Neuron (in vitro differentiated cells): Measurements from ENCODE around the gene CA5A.
"Not testable (repeated sequence)": the region's sequence is repeated elsewhere in the genome, so short reads cannot be mapped to it uniquely, and the experiment has no call there.

ENCODE experiments used
- H2AFZ ChIP-seq: one replicate; pipeline ENCODE4 v1.6.1; 2013; ENCODE audit warnings: low read depth, mild to moderate bottlenecking, inconsistent platforms, low read length, moderate library complexity
- H3K27me3 ChIP-seq: one replicate; pipeline ENCODE4 v1.6.1; 2013; ENCODE audit warnings: low read length; ENCODE audit not compliant: insufficient read depth
- H3K36me3 ChIP-seq: one replicate; pipeline ENCODE4 v1.6.1; 2013; ENCODE audit warnings: low read length; ENCODE audit not compliant: insufficient read depth
- H3K4me1 ChIP-seq: one replicate; pipeline ENCODE4 v1.6.1; 2013; ENCODE audit warnings: low read length; ENCODE audit not compliant: insufficient read depth
- H3K4me3 ChIP-seq: 2 replicates; pipeline ENCODE4 v1.5.1; 2013; ENCODE audit warnings: mild to moderate bottlenecking, low read length, moderate library complexity
- H3K9me3 ChIP-seq: one replicate; pipeline ENCODE4 v1.6.1; 2013; ENCODE audit warnings: low read length

CA5A gene

DNA sequence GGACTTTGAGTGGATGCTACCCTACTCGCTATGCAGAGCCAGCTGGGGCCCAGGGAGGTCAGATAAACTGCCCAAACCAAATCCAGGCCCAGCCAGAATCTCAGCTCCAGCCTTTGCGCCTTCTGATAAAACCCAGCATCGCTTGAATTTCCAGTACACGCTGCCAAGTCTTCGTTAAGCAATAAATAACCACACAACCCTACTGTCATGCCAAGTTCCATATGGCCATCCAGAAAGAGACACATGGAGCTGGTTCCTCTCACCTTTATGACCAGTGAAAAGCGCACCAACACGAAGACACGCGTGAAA lies 73.0 kb downstream of the CA5A start:
- H3K27me3 ChIP-seq, H3K4me3 ChIP-seq, H3K36me3 ChIP-seq, H3K9me3 ChIP-seq, H2AFZ ChIP-seq: not testable (repeated sequence)
- H3K4me1 ChIP-seq: peaks cover 21% of the 10 kb centered on the region

DNA sequence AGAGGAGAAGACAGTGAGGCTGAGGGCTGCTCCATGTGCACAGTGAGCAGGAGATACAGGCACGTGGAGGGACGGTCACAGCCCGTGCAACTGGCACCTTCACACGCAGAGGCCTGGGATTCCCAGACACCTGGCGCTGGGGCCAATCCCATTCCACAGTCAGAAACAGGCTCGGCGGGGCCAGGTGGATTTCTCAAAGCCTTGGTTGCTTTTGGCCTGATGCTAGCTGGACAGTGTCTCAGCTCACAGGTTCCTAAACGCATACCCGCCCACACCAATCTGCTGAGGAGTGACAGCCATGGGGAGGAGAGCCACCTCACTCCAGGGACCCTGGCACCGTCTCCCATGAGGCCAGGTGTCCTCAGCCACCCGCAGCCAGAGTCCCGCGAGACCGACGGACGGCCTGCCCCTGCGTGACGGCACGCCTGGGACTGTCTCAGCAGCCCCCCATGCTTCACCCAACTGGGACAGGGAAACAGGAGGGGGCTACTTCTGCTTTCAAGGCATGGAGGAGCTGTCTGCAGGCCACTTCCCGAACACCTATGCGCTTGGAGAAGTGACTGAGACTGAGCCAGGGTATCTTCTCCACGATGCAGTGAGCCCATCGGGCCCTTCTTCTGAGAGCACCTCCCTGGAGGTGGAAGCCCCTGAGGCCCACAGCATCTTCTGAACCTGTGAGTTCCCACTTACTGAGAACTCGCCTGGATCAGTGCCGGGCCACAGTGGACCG lies 73.6 kb downstream of the CA5A start:
- H3K4me3 ChIP-seq, H2AFZ ChIP-seq, H3K9me3 ChIP-seq, H3K27me3 ChIP-seq, H3K36me3 ChIP-seq: not testable (repeated sequence)
- H3K4me1 ChIP-seq: peaks cover 18% of the 10 kb centered on the region

DNA sequence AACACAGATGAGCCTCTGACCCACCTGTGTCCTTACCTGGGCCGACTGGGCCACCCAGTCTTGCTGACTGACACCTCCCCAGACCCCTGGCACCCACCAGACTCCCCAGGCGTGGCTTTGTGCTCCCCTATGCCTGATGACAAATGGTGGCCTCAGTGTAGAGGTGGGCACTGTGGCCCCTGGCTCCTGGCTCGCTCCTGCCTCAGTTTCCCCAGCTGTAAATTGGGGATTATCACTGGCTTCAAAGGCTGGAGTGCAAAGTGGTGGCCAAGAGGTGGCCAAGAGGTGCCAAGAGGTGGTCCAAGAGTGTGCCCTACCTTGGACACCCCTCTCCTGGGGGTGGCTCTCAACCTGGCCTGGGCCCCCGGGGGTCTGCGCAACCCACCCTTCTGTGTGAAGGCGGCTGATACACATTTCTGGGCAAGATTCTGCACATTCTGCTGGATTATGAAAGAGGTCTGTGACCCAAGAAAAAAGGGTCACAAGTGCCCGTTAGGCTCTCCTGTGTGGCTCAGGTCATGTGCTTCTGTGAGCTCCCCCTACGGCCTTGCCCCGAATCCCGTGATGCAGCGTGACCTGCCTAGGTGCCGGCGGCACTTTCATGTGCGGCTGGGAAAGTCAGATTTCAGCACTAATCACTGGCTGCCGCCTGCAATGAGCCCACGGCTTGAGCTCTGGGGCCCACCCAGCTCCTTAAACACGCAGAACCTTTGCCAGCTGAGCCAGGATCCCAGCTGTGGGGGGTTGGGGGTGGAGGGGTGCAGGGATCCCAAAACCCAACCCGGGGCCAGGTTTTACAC lies 74.8 kb downstream of the CA5A start:
- not testable (repeated sequence) for H3K4me3 ChIP-seq, H2AFZ ChIP-seq, H3K9me3 ChIP-seq, H3K36me3 ChIP-seq, H3K27me3 ChIP-seq
- peaks cover 18% of the 10 kb centered on the region for H3K4me1 ChIP-seq

GRCh38 chr16:87860553-87861299 lies 75.6 kb downstream of the CA5A start:
- no peak overlapping the region for H2AFZ ChIP-seq
- H3K36me3 ChIP-seq: no peaks in the 10 kb centered on the region
- H3K27me3 ChIP-seq: no peaks in the 10 kb centered on the region
- no peak overlapping the region for H3K4me3 ChIP-seq
- peaks cover 24% of the 10 kb centered on the region for H3K4me1 ChIP-seq
- H3K9me3 ChIP-seq: no peaks in the 10 kb centered on the region

GRCh38 chr16:87858151-87858993 lies 78.0 kb downstream of the CA5A start:
- peaks cover 26% of the 10 kb centered on the region for H3K4me1 ChIP-seq

DNA sequence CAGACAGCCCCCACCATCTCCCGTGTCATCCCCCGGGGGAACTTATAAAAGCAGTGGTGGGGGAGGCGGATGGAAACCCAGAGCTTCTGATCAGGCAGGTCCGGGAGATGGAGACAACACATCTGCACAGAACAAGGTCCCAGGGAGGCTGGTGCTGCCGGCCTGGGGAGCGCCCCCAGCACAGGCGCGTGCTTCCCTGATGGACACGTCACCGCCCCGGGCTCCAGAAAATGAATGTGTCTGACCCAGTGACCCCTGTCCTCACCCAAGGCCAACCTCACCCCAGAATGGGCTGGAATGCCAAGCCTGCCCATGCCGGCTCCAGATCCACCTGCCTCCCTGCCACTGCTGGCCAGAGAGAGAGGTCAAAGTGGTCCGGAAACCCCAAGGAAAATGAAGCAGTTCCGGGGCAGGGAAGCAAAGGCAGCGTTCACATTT lies 79.5 kb downstream of the CA5A start:
- Histone ChIP-seq H3K9me3 (no peaks in the 10 kb centered on the region), H3K27me3 (no peaks in the 10 kb centered on the region), H3K36me3 (no peaks in the 10 kb centered on the region), H3K4me1 (peaks cover 33% of the 10 kb centered on the region), H3K4me3 (no peak overlapping the region), H2AFZ (no peak overlapping the region)

More at GRCh38 chr16:87858151-87858993, 78.0 kb downstream of the CA5A start:
- H3K36me3 ChIP-seq, H3K27me3 ChIP-seq, H2AFZ ChIP-seq, H3K4me3 ChIP-seq, H3K9me3 ChIP-seq: not testable (repeated sequence)

DNA sequence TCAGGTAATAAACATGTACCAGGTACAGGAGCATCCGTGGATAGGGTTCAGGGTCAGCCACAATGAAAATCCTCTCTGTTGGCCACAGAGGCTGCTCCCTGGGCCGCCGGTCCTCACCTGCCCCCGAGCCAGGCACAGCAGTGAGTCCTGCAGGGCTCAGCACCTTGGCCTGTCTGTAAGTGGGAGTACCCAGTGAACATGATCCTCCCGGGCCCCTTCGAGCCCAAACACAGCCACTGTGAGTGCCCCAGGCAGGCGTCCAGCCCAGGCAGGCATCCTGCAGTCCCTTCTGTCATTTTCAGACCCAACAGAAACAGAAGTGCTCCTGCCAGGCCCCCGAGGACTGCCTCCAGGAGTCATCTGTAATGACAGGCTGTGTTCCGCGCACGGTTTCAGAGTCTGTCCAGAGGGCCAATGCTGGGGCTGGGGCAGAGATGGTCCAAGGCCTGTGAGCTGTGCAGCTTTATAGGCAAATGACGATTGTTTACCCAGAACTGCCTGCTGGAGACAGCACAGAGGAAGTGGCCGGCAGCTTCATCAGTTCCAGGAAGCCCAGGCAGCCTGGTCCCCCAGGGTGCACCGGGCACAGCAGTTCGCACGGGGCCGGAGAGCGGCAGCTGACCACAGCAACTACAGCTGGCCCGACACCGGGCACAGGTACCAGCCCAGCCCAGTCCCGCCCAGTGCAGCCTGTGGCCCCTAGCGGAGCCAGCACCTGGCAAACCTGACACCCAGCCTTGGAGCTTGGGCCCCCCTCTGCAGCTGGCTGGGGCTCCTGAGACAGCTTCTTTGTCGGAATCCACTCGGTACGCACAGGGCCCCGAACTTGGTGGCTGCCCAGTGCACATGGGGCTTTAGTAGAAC lies 80.2 kb downstream of the CA5A start:
- H3K4me1 ChIP-seq: peaks cover 32% of the 10 kb centered on the region
- no peaks in the 10 kb centered on the region for H3K9me3 ChIP-seq
- no peaks in the 10 kb centered on the region for H3K36me3 ChIP-seq
- H2AFZ ChIP-seq: no peak overlapping the region
- H3K4me3 ChIP-seq: no peak overlapping the region
- H3K27me3 ChIP-seq: no peaks in the 10 kb centered on the region

DNA sequence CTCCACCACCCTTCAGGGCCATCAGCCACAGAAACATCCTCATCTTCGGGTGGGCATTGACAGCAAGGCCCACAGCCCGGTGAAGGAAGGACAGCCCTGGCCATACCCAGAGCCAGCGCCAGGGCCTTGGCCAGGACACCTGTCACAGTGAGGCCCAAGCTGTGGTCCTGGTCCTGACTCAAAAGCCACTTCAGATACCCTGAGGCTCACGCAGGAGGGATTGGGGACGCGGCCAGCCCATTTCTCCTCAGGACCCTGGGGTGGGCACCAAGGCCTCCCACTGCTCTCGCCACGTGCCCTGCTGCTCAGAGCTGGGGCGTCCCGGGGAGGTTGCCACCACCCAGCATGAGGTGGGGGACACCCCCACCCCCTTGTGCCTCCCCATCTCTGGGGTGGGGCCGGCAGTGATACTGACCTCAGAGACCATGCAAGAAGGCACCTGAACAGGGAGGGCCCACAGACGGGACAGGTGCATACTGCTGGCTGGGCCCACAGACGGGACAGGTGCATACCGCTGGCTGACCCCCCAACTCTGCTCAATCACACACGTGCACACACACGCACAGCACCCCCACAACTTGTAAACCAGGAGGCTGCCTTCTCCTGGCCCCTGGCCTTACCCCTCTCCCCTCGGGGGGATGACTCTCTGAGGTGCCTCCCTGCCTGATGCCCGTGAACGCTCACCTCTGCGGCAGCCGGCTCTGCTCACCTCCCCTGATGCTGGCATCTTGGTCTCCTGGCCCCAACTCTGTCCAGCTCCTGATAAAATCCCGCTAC lies 81.2 kb downstream of the CA5A start:
- no peaks in the 10 kb centered on the region for H3K36me3 ChIP-seq
- no peak overlapping the region for H3K4me3 ChIP-seq
- no peak overlapping the region for H2AFZ ChIP-seq
- H3K27me3 ChIP-seq: no peaks in the 10 kb centered on the region
- H3K9me3 ChIP-seq: no peaks in the 10 kb centered on the region
- peaks cover 22% of the 10 kb centered on the region for H3K4me1 ChIP-seq

DNA sequence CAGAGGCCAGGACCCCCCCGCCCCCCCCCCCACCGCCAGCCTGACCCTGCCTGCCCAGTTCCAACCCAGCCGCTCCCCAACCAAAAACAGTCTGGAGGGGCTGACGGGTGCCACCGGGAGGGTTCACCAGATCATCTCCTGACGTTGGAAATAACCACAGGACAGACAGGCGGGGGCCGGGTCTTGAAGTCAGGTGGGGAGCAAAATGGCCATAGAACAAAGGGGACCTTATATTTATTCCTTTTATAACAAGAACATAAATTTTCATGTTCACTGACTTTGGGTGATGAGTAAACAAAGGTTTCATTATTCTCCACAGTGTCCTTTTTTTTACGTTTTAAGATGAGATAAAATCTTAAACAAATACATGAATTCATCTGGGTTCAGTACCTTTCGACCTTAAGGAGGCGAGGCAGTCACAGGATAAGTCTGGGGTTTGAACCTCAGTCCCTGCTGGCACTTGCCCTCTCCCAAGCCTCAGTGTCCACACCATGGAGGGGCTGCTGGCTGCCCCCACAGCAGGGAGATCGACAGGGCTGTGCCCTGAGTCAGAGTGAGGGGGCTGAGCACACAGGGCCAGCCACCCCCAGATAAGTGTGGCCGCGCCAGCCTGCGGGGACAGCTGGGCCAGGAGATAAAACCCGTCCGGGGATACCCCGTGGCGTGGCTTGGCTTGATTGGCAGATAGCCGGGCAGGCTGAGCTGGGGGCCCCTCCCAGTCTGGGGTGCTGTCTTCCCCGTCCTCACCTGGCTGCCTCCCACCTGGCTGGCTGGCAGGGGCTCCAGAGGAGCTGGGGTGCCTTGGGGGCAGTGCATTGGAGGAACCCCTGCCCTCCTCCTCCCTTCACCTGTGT lies 82.0 kb downstream of the CA5A start:
- Histone ChIP-seq H2AFZ (no peak overlapping the region), H3K36me3 (no peaks in the 10 kb centered on the region), H3K4me1 (peaks cover 18% of the 10 kb centered on the region), H3K4me3 (no peak overlapping the region), H3K9me3 (no peaks in the 10 kb centered on the region), H3K27me3 (no peaks in the 10 kb centered on the region)

GRCh38 chr16:87853411-87854052 lies 82.8 kb downstream of the CA5A start:
- H3K9me3 ChIP-seq: no peaks in the 10 kb centered on the region
- H3K36me3 ChIP-seq: no peaks in the 10 kb centered on the region
- H3K4me1 ChIP-seq: peaks cover 22% of the 10 kb centered on the region
- H3K27me3 ChIP-seq: no peaks in the 10 kb centered on the region
- no peak overlapping the region for H3K4me3 ChIP-seq
- H2AFZ ChIP-seq: no peak overlapping the region

DNA sequence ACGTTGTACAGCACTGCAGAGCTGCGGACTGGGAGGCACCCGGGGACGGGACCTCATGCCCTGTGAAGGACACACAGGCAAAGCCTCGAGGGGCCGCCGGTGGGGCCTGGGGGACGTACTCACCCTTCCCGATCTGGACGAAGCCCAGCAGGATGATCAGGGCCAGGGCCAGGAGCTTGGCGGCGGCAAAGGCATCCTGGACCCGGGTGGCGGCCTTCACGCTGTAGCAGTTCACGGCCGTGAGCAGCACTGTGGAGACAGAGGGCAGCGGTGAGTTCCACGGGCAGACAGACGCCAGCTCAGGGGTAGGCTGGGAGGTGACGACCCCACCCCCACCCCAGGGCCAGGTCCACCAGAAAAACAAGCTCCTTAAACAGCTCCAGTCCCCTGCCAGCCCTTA lies 84.7 kb downstream of the CA5A start:
- H2AFZ ChIP-seq: no peak overlapping the region
- H3K4me3 ChIP-seq: no peak overlapping the region
- H3K9me3 ChIP-seq: no peaks in the 10 kb centered on the region
- H3K27me3 ChIP-seq: no peaks in the 10 kb centered on the region
- no peaks in the 10 kb centered on the region for H3K36me3 ChIP-seq
- peaks cover 34% of the 10 kb centered on the region for H3K4me1 ChIP-seq
